ENCODE results near the gene ATOSA.

DNA sequence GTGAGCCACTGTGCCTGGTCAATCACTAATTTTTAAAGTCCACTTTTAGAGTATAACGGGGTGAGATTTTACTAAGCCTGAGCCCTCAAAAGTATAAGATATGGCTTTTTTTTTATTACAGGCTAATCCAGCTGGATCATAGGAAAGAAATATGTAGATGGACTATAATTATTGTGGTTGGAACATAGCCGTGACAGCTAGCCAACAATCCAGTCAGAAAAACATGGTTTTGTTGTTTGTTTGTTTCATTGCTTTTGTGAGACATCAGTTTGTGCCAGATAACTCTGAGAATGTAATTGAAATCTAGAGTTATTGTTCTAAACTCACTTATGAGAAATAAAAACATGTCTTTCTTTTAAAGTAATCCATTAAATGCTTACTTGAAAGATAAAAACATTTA is 37.3 kb upstream of the ATOSA start:
- TF ChIP-seq, protein P1, sequence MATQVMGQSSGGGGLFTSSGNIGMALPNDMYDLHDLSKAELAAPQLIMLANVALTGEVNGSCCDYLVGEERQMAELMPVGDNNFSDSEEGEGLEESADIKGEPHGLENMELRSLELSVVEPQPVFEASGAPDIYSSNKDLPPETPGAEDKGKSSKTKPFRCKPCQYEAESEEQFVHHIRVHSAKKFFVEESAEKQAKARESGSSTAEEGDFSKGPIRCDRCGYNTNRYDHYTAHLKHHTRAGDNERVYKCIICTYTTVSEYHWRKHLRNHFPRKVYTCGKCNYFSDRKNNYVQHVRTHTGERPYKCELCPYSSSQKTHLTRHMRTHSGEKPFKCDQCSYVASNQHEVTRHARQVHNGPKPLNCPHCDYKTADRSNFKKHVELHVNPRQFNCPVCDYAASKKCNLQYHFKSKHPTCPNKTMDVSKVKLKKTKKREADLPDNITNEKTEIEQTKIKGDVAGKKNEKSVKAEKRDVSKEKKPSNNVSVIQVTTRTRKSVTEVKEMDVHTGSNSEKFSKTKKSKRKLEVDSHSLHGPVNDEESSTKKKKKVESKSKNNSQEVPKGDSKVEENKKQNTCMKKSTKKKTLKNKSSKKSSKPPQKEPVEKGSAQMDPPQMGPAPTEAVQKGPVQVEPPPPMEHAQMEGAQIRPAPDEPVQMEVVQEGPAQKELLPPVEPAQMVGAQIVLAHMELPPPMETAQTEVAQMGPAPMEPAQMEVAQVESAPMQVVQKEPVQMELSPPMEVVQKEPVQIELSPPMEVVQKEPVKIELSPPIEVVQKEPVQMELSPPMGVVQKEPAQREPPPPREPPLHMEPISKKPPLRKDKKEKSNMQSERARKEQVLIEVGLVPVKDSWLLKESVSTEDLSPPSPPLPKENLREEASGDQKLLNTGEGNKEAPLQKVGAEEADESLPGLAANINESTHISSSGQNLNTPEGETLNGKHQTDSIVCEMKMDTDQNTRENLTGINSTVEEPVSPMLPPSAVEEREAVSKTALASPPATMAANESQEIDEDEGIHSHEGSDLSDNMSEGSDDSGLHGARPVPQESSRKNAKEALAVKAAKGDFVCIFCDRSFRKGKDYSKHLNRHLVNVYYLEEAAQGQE (IDR thresholded peaks at IDR 0.05; ENCODE audit: insufficient read depth in 1 of 2, low read depth in 2 of 2, low read length in 2 of 2) = no peak
- TF ChIP-seq TAF1 (IDR thresholded peaks at IDR 0.05; ENCODE audit: borderline replicate concordance, insufficient read depth, low read length) (no peak), POLR2AphosphoS5 (IDR thresholded peaks at IDR 0.05; ENCODE audit: low read depth, low read length) (no peak)
